HL-60/S4 (cell line): Measurements from ENCODE around the gene GPR89A.
"Not testable (repeated sequence)": the region's sequence is repeated elsewhere in the genome, so short reads cannot be mapped to it uniquely, and the experiment has no call there.

Experiments
- in situ Hi-C: fragments of 300-500 bp; cut with MboI; formaldehyde crosslinking; loops from 2 replicates; pipeline ENCODE4 v1.14.3; 2022; ENCODE audit warnings: low sequenced_read_pairs

Gene GPR89A

DNA sequence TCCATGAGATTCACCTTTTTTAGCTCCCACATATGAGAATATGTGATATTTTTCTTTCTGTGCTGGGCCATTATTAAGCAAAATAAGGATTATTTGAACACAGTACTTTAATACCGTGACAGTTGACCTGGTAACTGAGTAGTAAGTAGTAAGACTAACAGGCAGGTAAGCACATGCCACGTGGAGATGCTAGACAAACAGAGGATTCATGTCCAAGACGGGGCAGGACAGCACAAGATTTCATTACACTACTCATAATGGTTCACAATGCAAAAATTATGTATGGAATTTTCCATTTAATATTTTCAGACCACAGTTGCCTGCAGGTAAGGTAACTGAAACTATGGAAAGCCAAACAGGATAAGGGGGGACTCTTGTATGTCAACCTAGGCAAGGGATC lies 77.1 kb downstream of the GPR89A start:
- in situ Hi-C loops, result not testable (repeated sequence)

DNA sequence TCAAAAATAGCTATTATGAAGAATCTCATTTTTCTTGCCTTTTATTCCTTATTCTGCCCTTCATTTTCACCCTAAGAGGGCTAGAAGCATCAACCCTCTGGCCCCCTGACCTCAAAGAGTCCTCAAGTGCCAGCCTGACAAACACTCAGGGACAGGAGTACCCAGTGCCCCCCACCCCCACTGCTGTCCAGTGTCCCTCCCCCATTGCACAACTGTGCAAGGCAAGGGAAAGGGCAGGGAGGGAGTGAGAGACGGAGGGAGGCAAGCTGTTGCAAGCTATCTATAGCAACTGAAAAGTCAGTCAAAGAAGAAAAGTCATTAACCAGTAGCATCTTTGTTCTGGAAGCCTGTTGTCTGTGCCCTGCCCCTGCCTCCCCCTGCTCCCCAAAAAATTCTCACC lies 78.3 kb downstream of the GPR89A start:
- in situ Hi-C loops, result not testable (repeated sequence)

GRCh38 chr1:145688328-145688727 lies 80.5 kb downstream of the GPR89A start:
- in situ Hi-C loops, result no loop called here

- in situ Hi-C loops, result no loop called here
These were observed 81.1 kb downstream of the GPR89A start for GRCh38 chr1:145688924-145689323.

DNA sequence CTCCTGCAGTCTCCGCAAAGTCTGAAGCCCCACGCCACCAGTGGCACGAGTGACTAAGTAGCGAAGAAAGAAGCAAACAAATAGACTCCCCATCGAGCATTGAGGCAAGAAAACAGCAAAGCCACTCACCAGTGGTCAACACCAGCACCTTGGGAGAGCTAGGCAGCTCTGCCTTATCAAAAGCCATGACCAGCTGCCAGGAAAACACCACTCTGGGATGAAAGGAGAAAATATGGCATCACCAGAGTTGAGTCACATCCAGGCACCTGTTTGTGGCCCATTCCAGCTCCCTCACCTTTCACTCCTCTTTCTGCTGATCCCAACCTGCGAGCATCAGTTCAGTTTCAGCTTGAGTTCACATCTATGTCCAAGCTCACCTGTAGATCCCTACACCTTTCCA lies 82.1 kb downstream of the GPR89A start:
- in situ Hi-C loops, result no loop called here

DNA sequence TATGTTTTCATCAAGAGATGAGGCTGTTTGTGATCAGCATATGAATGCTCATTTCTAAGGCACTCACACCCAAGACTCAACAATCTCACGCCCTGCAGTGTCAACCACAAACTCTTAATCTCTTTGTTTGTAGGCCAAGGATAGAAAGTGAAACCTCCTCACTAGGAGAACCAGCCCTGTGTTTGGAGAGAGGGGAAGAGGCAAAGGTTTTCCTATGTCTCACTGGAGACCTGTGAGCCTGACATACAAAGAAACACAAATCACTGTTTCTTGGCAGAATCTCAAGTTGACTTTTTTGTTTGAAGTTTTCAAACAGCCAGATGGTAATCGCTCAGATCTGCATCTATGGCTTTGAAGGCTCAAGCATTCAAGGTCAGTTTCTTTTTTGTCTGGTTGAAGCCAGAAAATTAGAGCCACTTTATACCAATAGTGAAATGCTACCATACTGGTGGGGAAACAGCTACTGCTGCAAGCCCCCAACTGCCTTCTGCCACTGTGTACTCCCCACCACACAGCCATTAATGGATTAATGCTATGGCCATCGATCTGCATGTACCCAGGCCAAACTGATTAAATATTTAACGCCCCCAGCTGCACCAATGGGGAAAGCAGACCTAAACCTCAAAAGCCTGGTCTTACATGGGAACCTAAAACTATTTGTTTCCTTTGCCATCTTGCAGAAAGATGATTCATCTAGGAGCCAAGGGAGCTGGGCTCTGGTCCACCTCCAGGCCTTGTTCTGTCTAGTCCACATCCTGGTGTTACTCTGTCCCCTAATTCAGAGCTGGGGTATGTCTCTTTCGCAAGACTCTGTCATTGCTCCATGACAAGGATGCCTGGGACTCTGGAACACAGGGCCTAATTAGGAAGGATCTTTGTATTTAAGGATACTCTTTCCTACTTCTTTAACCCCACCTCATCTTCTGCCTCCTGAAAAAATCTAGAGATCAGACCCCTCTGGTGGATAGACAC lies 83.1 kb downstream of the GPR89A start:
- in situ Hi-C loops, result no loop called here

DNA sequence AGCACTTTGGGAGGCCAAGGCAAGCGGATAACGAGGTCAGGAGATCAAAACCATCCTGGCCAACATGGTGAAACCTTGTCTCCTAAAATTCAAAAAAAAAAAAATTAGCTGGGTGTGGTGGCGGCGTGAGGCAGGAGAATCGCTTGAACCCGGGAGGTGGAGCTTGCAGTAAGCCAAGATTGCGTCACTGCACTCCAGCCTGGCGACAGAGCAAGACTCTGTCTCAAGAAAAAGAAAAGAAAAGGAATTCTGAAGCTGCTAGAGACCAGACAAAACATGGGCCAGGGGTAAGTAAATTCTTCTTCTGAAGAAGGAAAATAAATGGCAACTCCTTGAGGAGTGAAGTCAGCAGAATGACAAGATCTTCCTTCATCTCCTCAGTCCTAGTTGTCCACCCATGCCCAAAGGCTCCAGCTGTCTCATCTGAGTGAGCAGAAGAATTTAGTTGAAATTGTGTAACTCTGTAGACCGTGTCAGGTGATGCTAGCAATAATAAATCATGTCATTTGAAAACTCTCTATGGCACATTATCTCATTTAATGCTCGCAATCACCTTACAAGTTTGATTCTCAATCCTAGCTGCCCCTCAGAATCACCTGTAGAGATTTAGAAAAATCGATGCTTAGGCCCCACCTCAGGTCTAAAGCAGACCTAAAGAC lies 85.1 kb downstream of the GPR89A start:
- in situ Hi-C loops, result no loop called here

GRCh38 chr1:145695821-145696629 lies 88.2 kb downstream of the GPR89A start:
- in situ Hi-C loops, result no loop called here

DNA sequence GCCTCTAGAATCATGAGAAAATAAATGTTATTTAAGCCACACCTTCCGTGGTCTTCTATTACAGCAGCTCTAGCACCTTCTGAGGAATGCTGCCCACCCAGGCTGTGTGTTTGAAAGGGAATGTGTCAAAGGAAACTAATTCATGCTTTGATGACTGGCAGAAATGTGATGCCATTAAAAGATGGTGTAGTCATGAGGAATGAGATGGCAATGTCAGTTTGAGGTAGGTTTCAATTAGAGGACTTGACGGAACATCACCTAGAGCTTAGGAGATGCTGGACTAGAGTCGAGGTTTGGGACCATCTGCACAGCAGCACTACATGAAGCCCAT lies 88.8 kb downstream of the GPR89A start:
- in situ Hi-C loops, result no loop called here

GRCh38 chr1:145701306-145701862 lies 93.6 kb downstream of the GPR89A start:
- in situ Hi-C loops, result no loop called here

- in situ Hi-C loops, result no loop called here
These were observed 94.3 kb downstream of the GPR89A start for GRCh38 chr1:145702052-145702451.

- in situ Hi-C loops, result no loop called here
These were observed 95.0 kb downstream of the GPR89A start for GRCh38 chr1:145702826-145703225.

GRCh38 chr1:145705622-145706021 lies 97.8 kb downstream of the GPR89A start:
- in situ Hi-C loops, result no loop called here

GRCh38 chr1:145706086-145706664 lies 98.4 kb downstream of the GPR89A start:
- in situ Hi-C loops, result no loop called here

GRCh38 chr1:145707183-145707867 lies 99.5 kb downstream of the GPR89A start, which contains the start of gene PDZK1:
Gene PDZK1, minus strand, starts transcription at chr1:145707368. Its CDS starts 19,347 bp downstream, at chr1:145688021.
- in situ Hi-C loops, result no loop called here

DNA sequence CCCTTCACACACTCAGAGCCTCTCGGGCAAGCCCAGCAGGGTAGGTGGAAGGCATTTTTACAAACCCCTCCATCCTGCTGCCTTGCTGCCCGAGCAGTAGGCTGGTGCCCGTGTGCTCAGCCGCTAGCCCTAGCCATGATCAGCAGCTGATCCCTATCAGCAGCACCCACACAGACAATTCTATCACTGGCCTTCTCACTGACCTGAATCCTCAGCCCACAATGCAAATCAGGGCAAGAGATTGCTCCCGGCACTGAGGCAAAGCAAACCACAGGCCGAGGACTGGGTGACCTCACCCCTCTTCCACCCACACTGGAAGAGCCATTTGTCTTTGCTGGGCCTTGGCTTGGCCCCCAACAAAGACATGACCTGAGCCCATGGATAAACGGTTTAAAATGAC lies 100.3 kb downstream of the GPR89A start:
- in situ Hi-C loops, result no loop called here

DNA sequence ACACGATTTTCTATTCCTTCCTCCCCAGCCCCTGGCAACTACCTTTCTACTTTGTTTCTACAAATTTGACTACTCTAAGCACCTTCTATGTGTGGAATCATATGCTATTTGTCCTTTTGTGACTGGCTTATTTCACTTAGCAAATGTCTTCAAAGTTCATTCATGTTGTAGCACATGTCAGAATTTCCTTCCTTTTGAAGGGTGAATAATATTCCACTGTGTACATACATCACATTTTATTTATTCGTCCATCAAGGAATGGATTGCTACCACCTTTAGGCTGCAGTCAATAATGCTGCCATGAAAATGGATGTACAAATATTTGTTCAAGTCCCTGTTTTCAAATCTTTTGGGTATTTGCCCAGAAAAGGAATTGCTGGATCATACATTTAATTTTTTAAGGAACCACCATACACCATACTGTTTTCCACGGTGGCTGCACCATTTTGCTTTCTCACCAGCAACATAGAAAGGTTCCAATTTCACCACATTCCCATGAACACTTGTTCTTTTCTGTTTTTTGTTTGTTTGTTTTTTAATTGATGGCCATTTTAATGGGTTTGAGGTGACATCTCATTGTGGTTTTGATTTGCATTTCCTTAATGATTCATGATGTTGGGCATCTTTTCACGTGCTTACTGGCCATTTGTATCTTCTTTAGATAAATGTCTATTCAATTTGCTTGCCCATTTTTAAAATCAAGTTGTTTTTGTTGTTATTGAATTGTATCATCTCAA lies 102.7 kb downstream of the GPR89A start:
- in situ Hi-C loops, result no loop called here

GRCh38 chr1:145711213-145711651 lies 103.4 kb downstream of the GPR89A start:
- in situ Hi-C loops, result no loop called here

GRCh38 chr1:145714524-145715111 lies 106.8 kb downstream of the GPR89A start:
- in situ Hi-C loops, result no loop called here
